ENCODE measurements around the gene ELOA2.
"Not testable (repeated sequence)": the region's sequence is repeated elsewhere in the genome, so short reads cannot be mapped to it uniquely, and the experiment has no call there.

Gene ELOA2

DNA sequence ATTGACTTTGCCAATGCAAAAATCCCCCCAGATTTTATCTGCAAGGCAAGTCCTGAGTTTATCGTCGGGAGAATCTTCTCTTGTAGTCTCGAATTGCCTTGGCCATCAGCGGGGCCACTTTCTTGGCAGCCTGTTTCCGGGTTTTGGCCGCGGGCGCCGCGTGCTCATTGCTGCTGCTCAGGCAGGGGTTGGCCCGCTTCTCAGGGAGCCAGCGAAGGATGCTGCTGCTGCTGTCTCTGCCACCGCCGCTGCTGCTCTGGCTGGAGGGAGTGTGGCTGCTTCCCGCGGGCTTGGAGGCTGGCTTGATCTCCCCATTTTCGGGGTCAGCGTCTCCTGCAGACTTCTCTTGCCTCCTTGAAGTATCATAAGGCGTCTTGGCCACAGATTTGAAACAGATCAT lies 2.5 kb downstream of the ELOA2 start:
- no peak overlapping the region for H3K4me3 ChIP-seq (ENCODE audit: insufficient read depth, low read length, poor library complexity, severe bottlenecking)
- 0 out of 2 replicates have a peak, but pooled peaks cover 6% of the 10 kb centered on the region for H3F3A ChIP-seq (ENCODE audit: insufficient read depth)
- no peaks in the 10 kb centered on the region for H3K36me3 ChIP-seq (ENCODE audit: low read length)
- no peak overlapping the region for H3K9ac ChIP-seq (ENCODE audit: low read length)
- no peaks in the 10 kb centered on the region for H3K27me3 ChIP-seq (ENCODE audit: low read length)
- no peak overlapping the region for H2AFZ ChIP-seq (ENCODE audit: low read depth, low read length, severe bottlenecking)
- H3K9me2 ChIP-seq (replicated peaks; ENCODE audit: insufficient read depth, low read length) = no peaks in the 10 kb centered on the region
- H3K9me3 ChIP-seq (ENCODE audit: insufficient read depth, low read length) = no peaks in the 10 kb centered on the region
- H3K27ac ChIP-seq (ENCODE audit: low read depth, low read length) = no peak overlapping the region
- H3K4me2 ChIP-seq (ENCODE audit: low read depth, low read length, poor library complexity, severe bottlenecking) = no peak overlapping the region
- TF ChIP-seq, protein P1, sequence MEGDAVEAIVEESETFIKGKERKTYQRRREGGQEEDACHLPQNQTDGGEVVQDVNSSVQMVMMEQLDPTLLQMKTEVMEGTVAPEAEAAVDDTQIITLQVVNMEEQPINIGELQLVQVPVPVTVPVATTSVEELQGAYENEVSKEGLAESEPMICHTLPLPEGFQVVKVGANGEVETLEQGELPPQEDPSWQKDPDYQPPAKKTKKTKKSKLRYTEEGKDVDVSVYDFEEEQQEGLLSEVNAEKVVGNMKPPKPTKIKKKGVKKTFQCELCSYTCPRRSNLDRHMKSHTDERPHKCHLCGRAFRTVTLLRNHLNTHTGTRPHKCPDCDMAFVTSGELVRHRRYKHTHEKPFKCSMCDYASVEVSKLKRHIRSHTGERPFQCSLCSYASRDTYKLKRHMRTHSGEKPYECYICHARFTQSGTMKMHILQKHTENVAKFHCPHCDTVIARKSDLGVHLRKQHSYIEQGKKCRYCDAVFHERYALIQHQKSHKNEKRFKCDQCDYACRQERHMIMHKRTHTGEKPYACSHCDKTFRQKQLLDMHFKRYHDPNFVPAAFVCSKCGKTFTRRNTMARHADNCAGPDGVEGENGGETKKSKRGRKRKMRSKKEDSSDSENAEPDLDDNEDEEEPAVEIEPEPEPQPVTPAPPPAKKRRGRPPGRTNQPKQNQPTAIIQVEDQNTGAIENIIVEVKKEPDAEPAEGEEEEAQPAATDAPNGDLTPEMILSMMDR (IDR thresholded peaks at IDR 0.05; ENCODE audit: insufficient read depth, low read length, poor library complexity, severe bottlenecking) = no peak
- no peak for TF ChIP-seq EZH2phosphoT487 (conservative IDR thresholded peaks at IDR 0.05; ENCODE audit: low read length)
- 0 out of 2 replicates have a peak, but pooled peaks cover 5% of the 10 kb centered on the region for H3K79me2 ChIP-seq (ENCODE audit: insufficient read depth, low read length)
- H4K20me1 ChIP-seq (ENCODE audit: low read depth, low read length) = peaks cover 9% of the 10 kb centered on the region; the same call in 1 of the 2 replicates

DNA sequence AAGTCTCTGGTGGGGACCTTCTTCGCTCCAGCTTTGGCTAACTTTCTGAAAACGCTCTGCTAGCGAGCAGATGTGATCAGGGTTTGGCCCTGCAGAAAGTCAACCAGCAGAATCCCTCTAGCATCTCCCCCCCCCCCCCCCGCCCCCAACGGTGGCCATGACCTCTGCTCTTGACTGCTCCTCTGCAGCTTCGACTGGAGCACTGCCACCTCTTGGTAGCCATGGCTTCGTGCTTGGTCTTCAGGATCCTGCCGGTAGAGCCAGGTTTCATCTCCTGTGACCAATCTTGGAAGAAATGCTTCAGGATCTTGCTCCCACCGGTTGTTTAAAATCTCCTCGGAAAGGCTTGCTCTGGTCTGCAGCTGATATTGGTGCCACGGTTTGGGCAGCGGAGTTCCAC lies 4.5 kb downstream of the ELOA2 start:
- not testable (repeated sequence) for H3K4me2 ChIP-seq (ENCODE audit: low read depth, low read length, poor library complexity, severe bottlenecking)

DNA sequence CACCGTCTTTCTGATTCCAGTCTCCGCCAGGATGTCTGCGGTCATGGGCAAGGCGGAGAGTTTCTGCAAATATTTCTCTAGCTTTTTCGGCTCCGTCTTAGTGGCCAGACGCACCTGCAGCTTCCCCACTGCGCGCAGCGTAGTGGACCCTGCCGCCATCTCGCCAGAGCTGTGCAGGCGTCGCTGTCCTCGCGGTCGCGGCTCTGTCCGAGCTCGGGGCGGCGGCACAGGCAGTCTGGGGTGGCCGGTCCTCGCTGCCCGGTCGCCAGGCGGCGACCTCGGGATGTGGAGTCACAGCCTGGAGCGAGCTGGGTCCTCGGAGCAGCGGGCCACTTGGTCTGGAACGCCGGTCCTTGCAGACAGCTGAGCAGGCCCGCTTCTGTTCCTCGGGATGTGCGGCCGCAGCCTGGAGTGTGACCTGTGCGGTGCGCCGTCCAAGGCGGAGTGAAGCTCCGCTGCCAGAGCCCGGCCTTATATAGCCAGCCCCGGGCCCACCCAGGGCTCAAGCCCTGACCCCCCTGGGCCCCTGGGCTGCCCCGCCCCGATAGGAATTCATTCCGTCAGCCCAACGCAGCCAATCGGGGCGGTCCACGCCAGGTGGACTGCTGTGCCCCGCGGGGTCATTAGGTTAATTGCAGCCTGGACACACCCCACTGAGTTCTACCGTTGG lies 5.6 kb downstream of the ELOA2 start:
- not testable (repeated sequence) for H4K20me1 ChIP-seq (ENCODE audit: low read depth, low read length); H3K4me2 ChIP-seq (ENCODE audit: low read depth, low read length, poor library complexity, severe bottlenecking); H3K4me3 ChIP-seq (ENCODE audit: insufficient read depth, low read length, poor library complexity, severe bottlenecking); H3K27me3 ChIP-seq (ENCODE audit: low read length); H3F3A ChIP-seq (ENCODE audit: insufficient read depth); H3K9me2 ChIP-seq (replicated peaks; ENCODE audit: insufficient read depth, low read length); H3K36me3 ChIP-seq (ENCODE audit: low read length); H3K27ac ChIP-seq (ENCODE audit: low read depth, low read length); H3K9ac ChIP-seq (ENCODE audit: low read length); H2AFZ ChIP-seq (ENCODE audit: low read depth, low read length, severe bottlenecking); H3K9me3 ChIP-seq (ENCODE audit: insufficient read depth, low read length); H3K79me2 ChIP-seq (ENCODE audit: insufficient read depth, low read length)

More for the DNA sequence above, 4.5 kb downstream of the ELOA2 start:
- H2AFZ ChIP-seq (ENCODE audit: low read depth, low read length, severe bottlenecking); H3F3A ChIP-seq (ENCODE audit: insufficient read depth); H3K4me3 ChIP-seq (ENCODE audit: insufficient read depth, low read length, poor library complexity, severe bottlenecking); H3K9me3 ChIP-seq (ENCODE audit: insufficient read depth, low read length); H3K36me3 ChIP-seq (ENCODE audit: low read length); H3K9ac ChIP-seq (ENCODE audit: low read length); H3K27me3 ChIP-seq (ENCODE audit: low read length); H3K9me2 ChIP-seq (replicated peaks; ENCODE audit: insufficient read depth, low read length); H3K27ac ChIP-seq (ENCODE audit: low read depth, low read length); H3K79me2 ChIP-seq (ENCODE audit: insufficient read depth, low read length); H4K20me1 ChIP-seq (ENCODE audit: low read depth, low read length): not testable (repeated sequence)

DNA sequence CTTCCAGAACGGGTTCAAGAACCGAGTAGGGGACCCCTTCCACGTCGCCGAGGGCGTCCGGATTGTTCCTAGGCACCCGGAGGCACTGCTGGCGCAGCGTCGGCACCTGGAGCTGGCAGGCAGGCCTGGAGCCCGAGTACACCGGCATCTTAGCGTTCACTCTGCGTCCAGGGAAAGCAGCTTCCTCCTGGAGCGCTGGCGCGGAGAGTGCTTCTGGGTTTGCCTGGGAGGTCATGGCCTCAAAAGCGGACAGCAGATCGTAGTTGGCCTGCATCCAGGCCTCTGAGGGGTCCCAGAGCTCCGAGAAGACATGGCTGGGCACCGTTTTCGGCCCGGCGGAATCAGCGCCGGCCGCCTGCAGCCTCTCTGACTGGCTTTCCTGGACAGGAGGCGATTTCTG lies 6.7 kb downstream of the ELOA2 start:
- H3K4me3 ChIP-seq (ENCODE audit: insufficient read depth, low read length, poor library complexity, severe bottlenecking); H3K36me3 ChIP-seq (ENCODE audit: low read length); H3K9me3 ChIP-seq (ENCODE audit: insufficient read depth, low read length); H2AFZ ChIP-seq (ENCODE audit: low read depth, low read length, severe bottlenecking); H4K20me1 ChIP-seq (ENCODE audit: low read depth, low read length); H3K79me2 ChIP-seq (ENCODE audit: insufficient read depth, low read length); H3K9me2 ChIP-seq (replicated peaks; ENCODE audit: insufficient read depth, low read length); H3K4me2 ChIP-seq (ENCODE audit: low read depth, low read length, poor library complexity, severe bottlenecking); H3K9ac ChIP-seq (ENCODE audit: low read length); H3K27me3 ChIP-seq (ENCODE audit: low read length); H3F3A ChIP-seq (ENCODE audit: insufficient read depth); H3K27ac ChIP-seq (ENCODE audit: low read depth, low read length): not testable (repeated sequence)

DNA sequence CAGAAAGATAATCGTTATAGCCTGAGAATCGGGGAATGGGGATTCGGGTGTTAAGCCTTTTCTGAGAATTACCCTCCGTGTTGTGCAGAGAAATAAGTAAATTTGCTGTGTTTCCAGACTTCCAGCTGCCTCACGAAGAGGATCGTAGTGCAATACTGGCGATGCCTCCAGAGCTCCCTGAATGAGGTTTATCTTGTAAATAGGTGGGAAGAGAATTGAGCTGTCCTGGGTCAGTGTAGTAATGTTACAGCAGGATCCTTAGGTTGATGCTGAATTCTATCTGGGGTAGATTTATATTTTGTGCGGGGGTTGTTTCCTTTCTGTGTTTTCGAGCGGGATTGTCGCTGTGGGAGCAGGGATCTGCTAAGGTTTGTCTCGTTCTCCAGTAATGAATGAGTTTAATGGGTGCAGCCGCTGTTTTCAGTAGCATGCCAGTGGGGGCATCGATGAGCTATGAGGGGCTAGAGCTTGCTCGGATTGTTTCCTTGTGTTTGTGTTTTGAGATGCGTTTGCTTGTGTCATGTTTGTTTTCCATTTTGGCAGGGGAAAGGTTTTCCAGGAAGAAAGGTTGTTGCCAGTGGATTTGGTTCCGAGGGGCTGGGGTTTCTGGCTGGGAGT lies 9.8 kb downstream of the ELOA2 start:
- H3K27ac ChIP-seq (ENCODE audit: low read depth, low read length); H3K36me3 ChIP-seq (ENCODE audit: low read length); H3K9me3 ChIP-seq (ENCODE audit: insufficient read depth, low read length); H2AFZ ChIP-seq (ENCODE audit: low read depth, low read length, severe bottlenecking); H3K4me3 ChIP-seq (ENCODE audit: insufficient read depth, low read length, poor library complexity, severe bottlenecking); H3K9ac ChIP-seq (ENCODE audit: low read length); H3K27me3 ChIP-seq (ENCODE audit: low read length); H4K20me1 ChIP-seq (ENCODE audit: low read depth, low read length); H3F3A ChIP-seq (ENCODE audit: insufficient read depth); H3K4me2 ChIP-seq (ENCODE audit: low read depth, low read length, poor library complexity, severe bottlenecking); H3K9me2 ChIP-seq (replicated peaks; ENCODE audit: insufficient read depth, low read length); H3K79me2 ChIP-seq (ENCODE audit: insufficient read depth, low read length): not testable (repeated sequence)

DNA sequence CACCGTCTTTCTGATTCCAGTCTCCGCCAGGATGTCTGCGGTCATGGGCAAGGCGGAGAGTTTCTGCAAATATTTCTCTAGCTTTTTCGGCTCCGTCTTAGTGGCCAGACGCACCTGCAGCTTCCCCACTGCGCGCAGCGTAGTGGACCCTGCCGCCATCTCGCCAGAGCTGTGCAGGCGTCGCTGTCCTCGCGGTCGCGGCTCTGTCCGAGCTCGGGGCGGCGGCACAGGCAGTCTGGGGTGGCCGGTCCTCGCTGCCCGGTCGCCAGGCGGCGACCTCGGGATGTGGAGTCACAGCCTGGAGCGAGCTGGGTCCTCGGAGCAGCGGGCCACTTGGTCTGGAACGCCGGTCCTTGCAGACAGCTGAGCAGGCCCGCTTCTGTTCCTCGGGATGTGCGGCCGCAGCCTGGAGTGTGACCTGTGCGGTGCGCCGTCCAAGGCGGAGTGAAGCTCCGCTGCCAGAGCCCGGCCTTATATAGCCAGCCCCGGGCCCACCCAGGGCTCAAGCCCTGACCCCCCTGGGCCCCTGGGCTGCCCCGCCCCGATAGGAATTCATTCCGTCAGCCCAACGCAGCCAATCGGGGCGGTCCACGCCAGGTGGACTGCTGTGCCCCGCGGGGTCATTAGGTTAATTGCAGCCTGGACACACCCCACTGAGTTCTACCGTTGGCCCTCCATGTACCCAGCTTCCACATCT lies 11.5 kb downstream of the ELOA2 start:
- H3K27me3 ChIP-seq (ENCODE audit: low read length); H3K9me3 ChIP-seq (ENCODE audit: insufficient read depth, low read length): not testable (repeated sequence)

DNA sequence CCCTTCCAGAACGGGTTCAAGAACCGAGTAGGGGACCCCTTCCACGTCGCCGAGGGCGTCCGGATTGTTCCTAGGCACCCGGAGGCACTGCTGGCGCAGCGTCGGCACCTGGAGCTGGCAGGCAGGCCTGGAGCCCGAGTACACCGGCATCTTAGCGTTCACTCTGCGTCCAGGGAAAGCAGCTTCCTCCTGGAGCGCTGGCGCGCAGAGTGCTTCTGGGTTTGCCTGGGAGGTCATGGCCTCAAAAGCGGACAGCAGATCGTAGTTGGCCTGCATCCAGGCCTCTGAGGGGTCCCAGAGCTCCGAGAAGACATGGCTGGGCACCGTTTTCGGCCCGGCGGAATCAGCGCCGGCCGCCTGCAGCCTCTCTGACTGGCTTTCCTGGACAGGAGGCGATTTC lies 12.6 kb downstream of the ELOA2 start:
- not testable (repeated sequence) for H3K4me3 ChIP-seq (ENCODE audit: insufficient read depth, low read length, poor library complexity, severe bottlenecking); H3K9me3 ChIP-seq (ENCODE audit: insufficient read depth, low read length); H4K20me1 ChIP-seq (ENCODE audit: low read depth, low read length); H3K9ac ChIP-seq (ENCODE audit: low read length); H3K27me3 ChIP-seq (ENCODE audit: low read length); H3K36me3 ChIP-seq (ENCODE audit: low read length); H3K9me2 ChIP-seq (replicated peaks; ENCODE audit: insufficient read depth, low read length); H3F3A ChIP-seq (ENCODE audit: insufficient read depth); H3K4me2 ChIP-seq (ENCODE audit: low read depth, low read length, poor library complexity, severe bottlenecking); H2AFZ ChIP-seq (ENCODE audit: low read depth, low read length, severe bottlenecking); H3K27ac ChIP-seq (ENCODE audit: low read depth, low read length); H3K79me2 ChIP-seq (ENCODE audit: insufficient read depth, low read length)

More for the DNA sequence above, 11.5 kb downstream of the ELOA2 start:
- not testable (repeated sequence) for H3K4me3 ChIP-seq (ENCODE audit: insufficient read depth, low read length, poor library complexity, severe bottlenecking); H2AFZ ChIP-seq (ENCODE audit: low read depth, low read length, severe bottlenecking); H3K4me2 ChIP-seq (ENCODE audit: low read depth, low read length, poor library complexity, severe bottlenecking); H4K20me1 ChIP-seq (ENCODE audit: low read depth, low read length); H3F3A ChIP-seq (ENCODE audit: insufficient read depth); H3K36me3 ChIP-seq (ENCODE audit: low read length); H3K9me2 ChIP-seq (replicated peaks; ENCODE audit: insufficient read depth, low read length); H3K27ac ChIP-seq (ENCODE audit: low read depth, low read length); H3K79me2 ChIP-seq (ENCODE audit: insufficient read depth, low read length); H3K9ac ChIP-seq (ENCODE audit: low read length)

Measured in SU-DHL-6 (cell line).